HG03520 (cell line): ENCODE measurements around the gene OBSCN.

Source experiments
- ATAC-seq: cut with Tn5 transposase; IDR thresholded peaks from one replicate; pipeline ENCODE4 v1.9.1; 2021; ENCODE audit warnings: mild to moderate bottlenecking, moderate library complexity; ENCODE audit not compliant: unreplicated experiment

Gene OBSCN

GRCh38 chr1:228374711-228375577 lies 167.1 kb downstream of the OBSCN start:
- no peak for ATAC-seq

- ATAC-seq: no peak
Observed at GRCh38 chr1:228375578-228376261, 167.9 kb downstream of the OBSCN start.

DNA sequence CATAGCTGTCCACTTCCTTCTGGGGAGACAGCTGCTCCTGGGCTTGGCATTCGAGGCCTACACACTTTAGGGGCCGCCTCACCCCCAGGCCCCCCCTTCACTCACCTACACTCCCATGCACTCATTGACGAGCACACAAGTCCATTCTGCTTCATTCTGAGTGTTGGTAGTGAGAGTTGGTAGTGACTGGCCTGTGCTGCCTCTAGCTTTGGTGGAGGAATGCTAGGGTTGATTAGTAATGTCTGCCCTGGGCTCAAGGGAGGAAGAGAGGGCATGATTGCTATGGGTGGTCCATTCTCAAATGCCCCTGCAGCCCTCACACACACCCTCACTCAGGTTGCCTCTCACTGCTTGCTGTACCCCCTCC lies 168.4 kb downstream of the OBSCN start:
- ATAC-seq: no peak

DNA sequence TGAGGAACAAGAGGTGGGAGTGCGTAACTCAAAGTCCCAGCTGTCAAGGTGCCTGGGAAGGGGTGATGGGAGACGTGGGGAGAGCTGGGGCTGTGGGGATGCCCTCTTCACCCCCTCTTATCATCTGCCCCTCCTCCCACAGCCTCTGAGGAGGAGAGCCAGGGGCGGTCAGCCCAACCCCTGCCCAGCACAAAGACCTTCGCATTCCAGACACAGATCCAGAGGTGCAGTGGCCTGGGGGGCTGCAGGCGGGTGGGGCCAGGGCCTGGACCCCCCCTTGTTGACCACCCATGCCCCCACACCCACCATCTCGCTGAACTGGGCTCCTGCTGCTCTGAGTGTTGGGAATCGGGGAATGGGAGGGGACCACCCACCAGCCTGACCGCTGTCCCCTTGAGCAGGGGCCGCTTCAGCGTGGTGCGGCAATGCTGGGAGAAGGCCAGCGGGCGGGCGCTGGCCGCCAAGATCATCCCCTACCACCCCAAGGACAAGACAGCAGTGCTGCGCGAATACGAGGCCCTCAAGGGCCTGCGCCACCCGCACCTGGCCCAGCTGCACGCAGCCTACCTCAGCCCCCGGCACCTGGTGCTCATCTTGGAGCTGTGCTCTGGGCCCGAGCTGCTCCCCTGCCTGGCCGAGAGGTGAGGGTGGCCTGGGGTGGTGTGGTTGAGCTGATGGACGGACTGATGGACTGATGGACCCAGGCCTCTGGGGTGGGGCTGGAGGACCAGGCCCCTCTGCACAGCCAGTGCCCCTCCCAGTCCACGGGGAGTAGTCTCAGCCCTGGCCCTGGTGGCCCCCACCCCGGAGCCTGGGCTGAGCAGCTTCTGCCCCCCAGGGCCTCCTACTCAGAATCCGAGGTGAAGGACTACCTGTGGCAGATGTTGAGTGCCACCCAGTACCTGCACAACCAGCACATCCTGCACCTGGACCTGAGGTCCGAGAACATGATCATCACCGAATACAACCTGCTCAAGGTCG lies 169.1 kb downstream of the OBSCN start:
- ATAC-seq: no peak

DNA sequence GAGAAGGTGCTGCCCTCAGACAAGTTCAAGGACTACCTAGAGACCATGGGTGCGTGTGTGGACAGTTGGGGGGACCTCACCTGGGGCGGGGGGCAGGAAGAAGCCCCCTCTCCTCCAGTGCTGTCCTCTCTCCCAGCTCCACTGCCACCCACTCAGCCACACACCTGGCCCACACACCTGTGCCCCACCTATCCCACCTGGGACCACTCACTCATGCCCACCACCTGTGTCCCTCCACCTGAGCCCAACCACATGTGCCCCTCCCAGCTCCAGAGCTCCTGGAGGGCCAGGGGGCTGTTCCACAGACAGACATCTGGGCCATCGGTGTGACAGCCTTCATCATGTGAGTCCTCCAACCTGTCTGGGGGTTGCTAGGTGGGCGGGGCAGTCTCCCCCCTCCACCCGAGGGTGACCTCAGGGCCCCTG lies 169.8 kb downstream of the OBSCN start:
- no peak for ATAC-seq

DNA sequence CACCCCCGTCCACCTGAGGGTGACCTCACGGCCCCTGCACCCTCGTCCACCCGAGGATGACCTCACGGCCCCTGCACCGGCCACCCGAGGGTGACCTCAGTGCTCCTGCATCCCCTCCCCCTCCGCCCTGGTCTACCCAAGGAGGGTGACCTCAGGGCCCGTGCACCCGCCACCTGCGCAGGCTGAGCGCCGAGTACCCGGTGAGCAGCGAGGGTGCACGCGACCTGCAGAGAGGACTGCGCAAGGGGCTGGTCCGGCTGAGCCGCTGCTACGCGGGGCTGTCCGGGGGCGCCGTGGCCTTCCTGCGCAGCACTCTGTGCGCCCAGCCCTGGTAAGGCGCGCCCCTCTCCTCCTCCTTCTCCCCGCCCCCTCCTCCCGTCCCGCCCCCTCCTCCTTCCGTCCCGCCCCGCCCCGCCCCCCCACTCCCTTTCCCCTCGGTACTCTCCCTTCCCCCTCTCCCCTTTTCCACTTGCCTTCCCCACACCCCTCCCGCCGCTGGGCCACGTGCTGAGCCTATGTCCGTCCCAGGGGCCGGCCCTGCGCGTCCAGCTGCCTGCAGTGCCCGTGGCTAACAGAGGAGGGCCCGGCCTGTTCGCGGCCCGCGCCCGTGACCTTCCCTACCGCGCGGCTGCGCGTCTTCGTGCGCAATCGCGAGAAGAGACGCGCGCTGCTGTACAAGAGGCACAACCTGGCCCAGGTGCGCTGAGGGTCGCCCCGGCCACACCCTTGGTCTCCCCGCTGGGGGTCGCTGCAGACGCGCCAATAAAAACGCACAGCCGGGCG lies 170.4 kb downstream of the OBSCN start:
- ATAC-seq: no peak

DNA sequence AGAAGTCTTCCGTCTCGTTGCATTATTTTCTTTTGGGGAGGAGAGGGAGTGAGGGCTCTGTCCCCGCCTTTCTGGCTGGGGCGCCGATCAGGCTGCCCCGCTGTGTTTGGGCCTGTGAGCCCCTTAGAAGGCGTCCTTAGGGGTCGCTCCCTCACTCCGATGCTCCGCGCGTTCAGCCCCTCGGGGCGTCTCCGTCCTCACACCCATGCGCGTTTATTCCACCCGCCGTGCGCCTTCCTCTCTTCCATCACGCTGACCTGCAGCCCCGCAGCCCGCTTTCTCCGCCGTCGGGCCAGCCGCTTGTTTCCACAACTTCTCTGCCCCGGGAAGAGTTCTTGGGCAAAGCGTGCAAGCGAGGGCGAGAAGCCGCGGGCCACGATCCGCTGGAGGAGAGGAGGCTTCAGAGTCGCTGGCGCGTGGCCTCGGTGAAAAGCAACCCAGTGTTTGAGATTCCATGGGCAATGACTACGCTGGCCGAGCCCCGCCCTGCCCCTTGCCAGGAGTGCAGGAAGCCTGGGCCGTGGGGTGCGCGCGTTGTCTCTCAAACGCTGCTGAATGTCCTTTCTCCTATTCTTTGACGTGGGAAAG lies 171.1 kb downstream of the OBSCN start:
- no peak for ATAC-seq

DNA sequence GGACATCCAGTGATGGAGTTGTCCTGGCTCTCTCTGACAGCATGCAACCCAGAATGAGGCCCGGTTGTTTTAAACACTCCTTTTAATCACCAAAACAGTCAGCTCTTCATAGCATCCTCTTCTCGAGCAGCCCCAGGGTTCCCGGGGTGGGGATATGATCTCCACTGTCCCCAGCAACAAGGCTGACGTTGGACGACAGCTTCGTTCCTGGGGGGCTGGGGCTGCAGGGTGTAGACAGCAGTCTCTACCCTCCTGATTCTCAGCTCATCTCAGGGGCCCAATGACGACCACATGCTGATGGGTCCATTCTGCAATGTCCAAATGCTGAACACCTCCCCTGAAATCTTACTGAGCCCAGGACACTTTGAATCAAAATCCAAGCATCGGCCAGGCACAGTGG lies 171.8 kb downstream of the OBSCN start:
- no peak for ATAC-seq

DNA sequence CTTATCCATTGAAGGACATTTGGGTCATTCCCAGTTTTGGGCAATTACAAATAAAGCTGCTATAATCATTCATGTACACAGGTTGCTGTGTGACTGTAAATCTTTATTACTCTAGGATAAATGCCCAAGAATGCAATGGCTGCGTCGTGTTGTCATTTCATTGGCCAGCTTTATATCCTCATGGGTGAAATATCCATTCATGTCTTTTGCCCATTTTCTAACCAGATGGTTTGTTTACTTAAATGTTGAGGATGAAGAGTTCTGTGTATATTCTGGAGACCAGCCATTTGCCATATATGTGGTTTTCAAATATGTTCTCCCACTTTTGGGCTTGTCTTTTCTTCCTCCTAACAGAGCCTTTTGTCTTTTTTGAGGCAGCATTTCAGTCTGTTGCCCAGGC lies 173.5 kb downstream of the OBSCN start:
- no peak for ATAC-seq

GRCh38 chr1:228383773-228384172 lies 175.9 kb downstream of the OBSCN start:
- no peak for ATAC-seq

DNA sequence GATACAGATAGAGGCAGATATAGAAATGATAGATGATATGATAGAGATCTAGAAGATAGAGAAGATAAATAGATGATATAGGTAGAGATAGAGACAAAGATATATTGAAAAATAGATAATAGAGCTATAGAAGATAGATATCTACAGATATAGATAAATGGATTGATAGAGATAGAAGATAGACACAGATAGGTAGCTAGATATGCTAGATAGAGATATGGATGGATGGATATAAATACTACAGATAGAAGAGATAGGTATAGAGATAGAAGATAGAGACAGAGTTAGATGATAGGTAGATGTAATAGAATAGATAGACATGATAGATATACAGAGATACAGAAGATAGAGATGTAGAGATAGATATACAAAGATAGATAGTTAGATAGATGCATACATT lies 177.4 kb downstream of the OBSCN start:
- ATAC-seq: no peak

GRCh38 chr1:228387321-228387720 lies 179.5 kb downstream of the OBSCN start:
- no peak for ATAC-seq

- ATAC-seq: no peak
Observed at GRCh38 chr1:228390649-228391048, 182.8 kb downstream of the OBSCN start.

- ATAC-seq: no peak
Observed at GRCh38 chr1:228391411-228392020, 183.7 kb downstream of the OBSCN start.

DNA sequence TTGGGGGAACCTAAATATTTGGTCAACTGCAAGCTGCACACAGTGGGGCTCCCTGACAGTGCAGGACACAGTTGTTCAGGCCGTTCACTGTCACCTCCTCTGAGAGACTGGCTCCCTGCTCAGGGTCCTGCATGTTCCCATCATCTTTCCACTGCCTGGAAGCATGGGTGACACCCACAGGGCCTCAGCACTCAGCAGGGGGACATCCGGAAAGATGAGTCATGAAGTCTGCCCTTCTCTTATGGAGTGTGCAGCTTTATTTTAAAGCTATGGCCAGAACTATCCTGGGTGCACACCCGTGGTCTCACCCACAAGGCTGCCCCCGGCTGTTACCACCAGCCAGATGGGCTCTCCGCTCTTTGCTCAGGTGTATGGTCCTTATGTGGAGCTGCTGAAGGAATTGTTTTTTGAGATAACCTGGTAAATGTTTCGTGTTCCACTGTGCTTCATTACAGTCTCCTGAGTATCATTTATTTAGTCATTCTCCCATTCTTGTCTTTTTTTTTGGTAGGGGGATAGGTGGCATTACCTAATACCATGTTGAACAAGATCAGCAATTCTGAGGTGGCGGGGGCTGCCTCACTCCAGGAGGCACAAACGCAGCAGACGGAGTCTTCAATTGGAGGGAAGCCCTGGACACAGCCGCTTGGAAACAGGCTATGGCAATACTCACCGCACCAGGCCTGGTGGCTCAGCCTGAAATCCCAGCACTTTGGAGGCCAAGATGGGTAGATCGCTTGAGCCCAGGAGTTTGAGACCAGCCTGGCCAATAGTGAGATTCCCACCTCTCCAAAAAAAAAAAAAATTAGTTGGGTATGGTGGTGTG lies 184.5 kb downstream of the OBSCN start:
- no peak for ATAC-seq

DNA sequence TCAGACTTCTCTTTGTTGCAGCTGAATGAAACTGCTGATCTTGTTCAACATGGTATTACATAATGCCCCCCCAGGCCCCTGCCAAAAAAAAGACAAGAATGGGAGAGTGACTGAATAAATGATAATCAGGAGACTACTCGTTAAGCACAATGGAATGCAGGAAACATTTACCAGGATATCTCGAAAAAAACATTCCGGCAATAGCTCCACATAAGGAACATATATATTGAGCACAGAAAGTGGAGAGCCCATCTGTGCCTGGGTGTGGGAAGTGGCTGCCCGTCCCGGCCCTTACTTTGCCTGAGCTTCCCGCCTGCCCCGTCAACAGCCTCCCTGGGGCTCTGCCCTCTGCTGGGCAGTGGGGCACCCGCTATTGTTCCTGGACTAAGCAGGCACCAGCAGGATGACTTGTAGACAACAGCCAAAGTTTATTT lies 185.4 kb downstream of the OBSCN start:
- ATAC-seq: no peak

GRCh38 chr1:228393811-228394570 lies 186.1 kb downstream of the OBSCN start:
- ATAC-seq: no peak
